ENCODE measurements around the gene MMP20. TPM values are rescaled to one million over a fixed set of nuclear protein-coding genes. Genes with fewer than 3 reads are reported as not detected.

MMP20 gene, protein sequence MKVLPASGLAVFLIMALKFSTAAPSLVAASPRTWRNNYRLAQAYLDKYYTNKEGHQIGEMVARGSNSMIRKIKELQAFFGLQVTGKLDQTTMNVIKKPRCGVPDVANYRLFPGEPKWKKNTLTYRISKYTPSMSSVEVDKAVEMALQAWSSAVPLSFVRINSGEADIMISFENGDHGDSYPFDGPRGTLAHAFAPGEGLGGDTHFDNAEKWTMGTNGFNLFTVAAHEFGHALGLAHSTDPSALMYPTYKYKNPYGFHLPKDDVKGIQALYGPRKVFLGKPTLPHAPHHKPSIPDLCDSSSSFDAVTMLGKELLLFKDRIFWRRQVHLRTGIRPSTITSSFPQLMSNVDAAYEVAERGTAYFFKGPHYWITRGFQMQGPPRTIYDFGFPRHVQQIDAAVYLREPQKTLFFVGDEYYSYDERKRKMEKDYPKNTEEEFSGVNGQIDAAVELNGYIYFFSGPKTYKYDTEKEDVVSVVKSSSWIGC
- total RNA-seq = not detected

DNA sequence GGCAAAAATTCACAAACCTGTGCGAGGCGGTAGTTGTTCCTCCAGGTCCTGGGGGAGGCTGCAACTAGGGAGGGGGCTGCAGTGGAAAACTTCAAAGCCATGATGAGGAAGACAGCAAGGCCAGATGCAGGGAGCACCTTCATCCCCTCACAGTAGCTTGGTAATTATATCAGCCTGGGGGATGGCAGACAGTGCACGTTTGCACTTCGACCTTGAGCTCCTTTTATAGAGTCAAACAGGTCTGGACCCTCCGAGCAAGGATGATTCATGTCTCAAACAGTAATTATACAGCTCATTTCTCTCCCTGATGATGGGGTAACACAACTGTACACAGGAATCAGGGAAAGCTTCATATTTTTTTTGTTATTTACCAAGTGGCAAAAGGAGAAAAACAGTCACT is at the start of gene MMP20:
Gene MMP20 (minus strand): TSS at position 156 of the 400 bp plus-strand sequence. CDS start 13 bp downstream, at position 143.
- Mint-ChIP-seq H3K9me3 (no peaks in the 10 kb centered on the region), H3K36me3 (no peaks in the 10 kb centered on the region), H3K27me3 (peaks cover 12% of the 10 kb centered on the region), H3K4me1 (no peaks in the 10 kb centered on the region), H3K4me3 (no peak within 1 kb of the TSS), H3K27ac (no peak within 1 kb of the TSS)
- DNase-seq = no peak

DNA sequence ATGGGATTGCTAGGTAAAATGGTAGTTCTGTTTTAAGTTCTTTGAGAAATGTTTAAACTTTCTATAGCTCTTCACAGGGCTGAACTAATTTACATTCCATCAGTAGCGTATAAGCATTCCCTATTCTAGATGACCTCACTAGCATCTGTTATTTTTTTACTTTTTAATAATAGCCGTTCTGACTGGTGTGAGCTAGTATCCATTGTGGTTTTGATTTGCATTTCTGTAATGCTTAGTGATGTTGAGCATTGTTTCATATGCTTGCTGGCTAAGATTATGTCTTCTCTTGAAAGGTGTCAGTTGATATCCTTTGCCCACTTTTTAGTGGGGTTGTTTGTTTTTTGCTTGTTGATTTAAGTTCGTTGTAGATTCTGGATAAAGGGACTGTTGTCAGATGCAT is 44.5 kb upstream of the MMP20 start:
- no peaks in the 10 kb centered on the region for H3K9me3 Mint-ChIP-seq
- no peaks in the 10 kb centered on the region for H3K27me3 Mint-ChIP-seq

DNA sequence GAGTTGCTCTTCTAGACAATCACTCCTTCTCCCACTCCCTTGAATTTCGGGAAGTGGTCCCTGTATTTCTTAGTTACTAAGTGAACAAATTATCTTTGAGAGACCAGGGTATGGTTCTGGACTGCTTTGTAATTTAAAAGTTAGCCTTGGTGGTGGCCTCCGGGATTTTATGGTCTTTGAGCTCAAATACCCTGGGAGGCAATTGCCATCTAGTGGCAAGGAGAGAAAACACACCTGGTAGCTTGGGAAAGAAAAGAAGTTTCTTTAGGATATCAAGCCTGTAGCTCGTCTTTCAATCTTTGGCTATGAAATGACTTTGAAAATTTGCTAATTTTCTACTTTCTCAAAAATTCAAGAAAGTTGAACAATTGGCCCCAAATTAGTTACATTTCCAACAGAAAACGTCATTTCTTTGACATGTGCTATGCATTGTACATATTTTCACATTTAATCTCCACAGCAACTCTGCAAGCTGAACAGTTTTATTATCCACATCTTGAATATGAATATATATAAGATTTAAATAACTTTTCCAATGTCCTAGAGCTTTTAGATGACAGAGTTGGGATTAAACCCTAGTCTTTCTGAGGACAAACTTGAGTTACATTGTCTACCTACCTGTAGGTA is 41.3 kb upstream of the MMP20 start:
- no peaks in the 10 kb centered on the region for H3K36me3 Mint-ChIP-seq
- no peaks in the 10 kb centered on the region for H3K27me3 Mint-ChIP-seq
- no peak overlapping the region for H3K4me3 Mint-ChIP-seq
- DNase-seq = peak; percentile 4
- H3K27ac Mint-ChIP-seq = no peak overlapping the region
- H3K9me3 Mint-ChIP-seq = no peaks in the 10 kb centered on the region
- H3K4me1 Mint-ChIP-seq = peaks cover 1% of the 10 kb centered on the region

More for the DNA sequence above, 44.5 kb upstream of the MMP20 start:
- Mint-ChIP-seq H3K36me3 (no peaks in the 10 kb centered on the region), H3K4me1 (peaks cover 1% of the 10 kb centered on the region), H3K27ac (no peak overlapping the region), H3K4me3 (no peak overlapping the region)
- DNase-seq = no peak

DNA sequence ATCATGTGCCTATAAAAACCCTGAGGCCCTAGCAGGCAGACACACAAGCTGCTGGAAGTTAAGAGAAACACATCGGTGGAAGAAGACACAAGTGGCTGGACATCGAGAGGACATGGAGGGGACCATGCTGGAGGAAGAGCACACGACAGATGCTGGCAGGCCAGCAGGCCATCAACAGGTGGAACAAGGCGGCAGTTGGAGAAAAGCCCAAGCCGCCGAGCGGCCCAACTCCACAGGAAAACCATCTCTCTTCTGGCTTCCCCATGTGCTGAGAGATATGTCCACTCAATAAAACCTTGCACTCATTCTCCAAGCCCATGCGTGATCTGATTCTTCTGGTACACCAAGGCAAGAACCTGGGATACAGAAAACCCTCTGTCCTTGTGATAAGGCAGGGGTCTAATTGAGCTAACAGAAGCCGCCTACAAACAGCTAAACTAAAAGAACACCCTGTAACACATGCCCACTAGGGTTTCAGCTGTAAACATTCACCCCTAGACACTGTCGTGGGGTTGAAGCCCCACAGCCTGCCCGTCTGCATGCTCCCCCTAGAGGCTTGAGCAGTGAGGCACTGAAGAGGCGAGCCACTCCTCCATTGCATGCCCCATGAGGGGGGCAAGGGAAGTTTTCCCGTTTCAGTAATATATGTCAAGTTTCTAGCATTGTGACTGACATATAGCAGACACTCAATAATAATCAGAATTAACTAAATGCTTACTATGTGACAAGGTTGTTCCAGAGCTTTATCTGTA is 39.0 kb upstream of the MMP20 start:
- no peak overlapping the region for H3K4me3 Mint-ChIP-seq
- DNase-seq = peak; percentile 17
- no peaks in the 10 kb centered on the region for H3K9me3 Mint-ChIP-seq
- H3K4me1 Mint-ChIP-seq = peaks cover 1% of the 10 kb centered on the region
- H3K27me3 Mint-ChIP-seq = no peaks in the 10 kb centered on the region
- no peak overlapping the region for H3K27ac Mint-ChIP-seq
- no peaks in the 10 kb centered on the region for H3K36me3 Mint-ChIP-seq

DNA sequence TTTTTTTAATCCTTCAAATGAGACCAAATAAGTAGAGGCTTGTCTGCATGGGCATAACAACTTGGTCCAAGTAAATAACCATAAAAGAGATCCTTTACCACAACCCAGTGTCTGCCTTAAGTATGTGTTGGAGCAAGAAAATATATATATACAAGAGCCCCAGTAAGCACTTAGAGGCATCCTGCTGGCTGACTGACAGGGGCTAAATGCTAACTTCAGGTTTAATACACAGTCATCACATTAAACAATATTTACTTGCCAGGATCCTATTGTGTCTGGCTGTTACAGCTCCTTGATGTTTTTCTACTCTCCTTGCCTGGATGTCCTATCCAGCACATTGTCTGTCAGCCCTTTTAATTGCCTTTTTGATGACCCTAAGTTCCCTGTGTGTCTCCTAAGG is 37.5 kb upstream of the MMP20 start:
- Mint-ChIP-seq H3K9me3 (no peaks in the 10 kb centered on the region), H3K36me3 (no peaks in the 10 kb centered on the region), H3K27me3 (peaks cover 4% of the 10 kb centered on the region), H3K4me1 (peaks cover 1% of the 10 kb centered on the region), H3K4me3 (no peak overlapping the region), H3K27ac (no peak overlapping the region)
- no peak for DNase-seq

DNA sequence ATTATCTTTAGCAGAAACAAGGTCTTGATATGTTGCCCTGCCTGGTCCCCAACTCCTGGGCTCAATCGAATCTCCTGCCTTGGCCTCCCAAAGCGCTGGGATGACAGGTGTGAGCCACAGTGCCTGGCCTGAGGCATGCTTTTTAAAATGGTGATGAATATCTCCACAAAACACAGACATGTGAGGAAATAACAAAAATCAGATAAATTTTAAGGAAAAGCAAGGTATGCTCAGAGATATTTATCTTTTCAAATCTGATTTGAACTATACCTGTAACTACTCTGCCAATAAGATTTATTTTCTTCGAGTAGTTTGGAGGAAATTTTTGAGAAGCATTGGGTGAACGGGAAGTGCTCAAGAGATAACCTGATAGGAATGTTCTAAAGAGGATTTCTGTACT is 35.9 kb upstream of the MMP20 start:
- H3K27ac Mint-ChIP-seq = no peak overlapping the region
- peaks cover 6% of the 10 kb centered on the region for H3K27me3 Mint-ChIP-seq

DNA sequence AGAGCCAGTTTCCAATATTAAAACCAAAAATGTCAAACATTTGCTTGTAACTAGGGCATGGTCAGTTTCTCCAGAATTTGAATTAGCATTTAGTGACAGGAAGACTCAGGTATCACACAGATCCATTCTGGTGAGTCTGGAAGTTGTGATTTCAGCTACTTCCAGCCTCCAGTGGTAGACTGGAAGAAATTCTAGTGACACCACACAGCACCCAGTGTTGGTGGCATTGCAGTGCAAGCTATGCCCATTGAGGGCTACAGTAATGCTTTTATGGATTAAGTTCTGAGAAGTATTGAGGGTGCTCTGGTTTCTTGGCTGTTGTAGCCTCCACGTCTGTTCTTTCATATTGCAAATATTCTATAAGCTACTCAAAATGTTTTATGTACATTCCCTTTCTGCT is 31.4 kb upstream of the MMP20 start:
- H3K36me3 Mint-ChIP-seq = no peaks in the 10 kb centered on the region
- H3K4me1 Mint-ChIP-seq = no peaks in the 10 kb centered on the region
- peaks cover 2% of the 10 kb centered on the region for H3K9me3 Mint-ChIP-seq
- H3K27me3 Mint-ChIP-seq = peaks cover 7% of the 10 kb centered on the region
- no peak overlapping the region for H3K4me3 Mint-ChIP-seq
- H3K27ac Mint-ChIP-seq = no peak overlapping the region
- DNase-seq = no peak

More for the DNA sequence above, 35.9 kb upstream of the MMP20 start:
- Mint-ChIP-seq H3K9me3 (no peaks in the 10 kb centered on the region), H3K36me3 (no peaks in the 10 kb centered on the region), H3K4me3 (no peak overlapping the region), H3K4me1 (peaks cover under 1% of the 10 kb centered on the region)
- DNase-seq = no peak

DNA sequence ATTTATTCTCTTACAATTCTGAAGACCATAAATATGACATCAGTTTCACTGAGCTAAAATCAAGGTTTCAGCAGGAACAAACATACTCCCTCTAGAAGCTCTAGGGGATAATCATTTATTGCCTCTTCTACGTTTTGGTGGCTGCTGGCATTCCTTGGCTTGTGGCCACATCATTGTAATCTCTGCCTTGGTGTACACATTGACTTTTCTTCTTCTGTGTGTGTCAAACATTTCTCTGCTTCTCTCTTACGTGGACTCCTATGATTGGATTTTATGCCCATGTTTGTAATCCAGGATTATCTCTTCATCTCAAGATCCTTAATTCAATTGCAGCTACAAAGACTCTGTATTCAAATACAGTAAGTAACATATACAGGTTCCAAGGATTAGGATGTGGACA is 30.4 kb upstream of the MMP20 start:
- H3K27ac Mint-ChIP-seq = no peak overlapping the region
- peaks cover 2% of the 10 kb centered on the region for H3K9me3 Mint-ChIP-seq
- no peaks in the 10 kb centered on the region for H3K36me3 Mint-ChIP-seq
- H3K4me3 Mint-ChIP-seq = no peak overlapping the region
- H3K27me3 Mint-ChIP-seq = peaks cover 13% of the 10 kb centered on the region
- DNase-seq = no peak
- no peaks in the 10 kb centered on the region for H3K4me1 Mint-ChIP-seq

DNA sequence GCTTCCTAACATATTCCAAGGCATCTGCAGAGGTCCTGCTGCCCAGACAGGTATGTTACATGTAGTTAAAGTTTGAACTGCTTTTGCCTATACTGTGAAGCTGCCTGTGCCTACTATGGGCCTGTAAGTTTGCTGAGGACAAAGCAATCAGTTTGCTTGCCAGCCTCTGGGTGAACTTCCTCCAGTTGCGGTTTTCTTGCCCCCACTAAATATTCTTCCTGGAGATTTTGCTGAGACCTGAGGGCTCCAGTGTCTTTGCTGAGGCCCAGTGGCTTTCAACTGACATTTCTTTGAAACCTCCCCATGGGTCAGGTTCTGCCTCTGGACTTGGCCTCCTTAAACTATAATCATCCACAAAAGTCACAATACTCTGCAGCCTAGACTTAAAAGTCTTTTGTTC is 29.6 kb upstream of the MMP20 start:
- H3K27me3 Mint-ChIP-seq = peaks cover 16% of the 10 kb centered on the region
- no peak overlapping the region for H3K4me3 Mint-ChIP-seq
- H3K4me1 Mint-ChIP-seq = no peaks in the 10 kb centered on the region
- H3K27ac Mint-ChIP-seq = no peak overlapping the region
- peaks cover 2% of the 10 kb centered on the region for H3K9me3 Mint-ChIP-seq
- no peaks in the 10 kb centered on the region for H3K36me3 Mint-ChIP-seq
- no peak for DNase-seq

DNA sequence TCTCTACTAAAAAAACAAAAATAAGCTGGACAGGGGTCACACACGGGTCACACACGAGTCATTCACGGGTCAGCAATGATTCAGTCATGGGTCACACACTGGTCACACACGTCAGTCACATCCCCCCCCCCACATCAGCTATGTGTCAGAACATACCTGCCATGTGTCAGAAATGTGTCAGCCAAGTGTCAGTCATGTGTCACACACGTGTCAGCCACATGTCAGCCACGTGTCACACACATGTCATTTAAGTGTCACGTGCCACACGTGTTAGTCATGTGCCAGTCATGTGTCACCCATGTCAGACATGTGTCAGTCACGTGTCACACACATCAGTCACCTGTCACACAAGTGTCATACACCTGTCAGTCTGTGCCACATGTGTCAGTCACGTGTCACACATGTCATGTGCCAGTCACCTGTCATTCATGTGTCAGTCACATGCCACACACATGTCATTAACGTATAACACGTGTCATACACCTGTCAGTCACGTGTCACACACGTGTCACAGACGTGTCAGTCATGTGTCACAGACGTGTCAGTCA is 28.7 kb upstream of the MMP20 start:
- Mint-ChIP-seq H3K27me3 (peaks cover 13% of the 10 kb centered on the region), H3K4me1 (no peaks in the 10 kb centered on the region), H3K9me3 (peaks cover 3% of the 10 kb centered on the region), H3K36me3 (no peaks in the 10 kb centered on the region), H3K27ac (no peak overlapping the region), H3K4me3 (no peak overlapping the region)
- no peak for DNase-seq

DNA sequence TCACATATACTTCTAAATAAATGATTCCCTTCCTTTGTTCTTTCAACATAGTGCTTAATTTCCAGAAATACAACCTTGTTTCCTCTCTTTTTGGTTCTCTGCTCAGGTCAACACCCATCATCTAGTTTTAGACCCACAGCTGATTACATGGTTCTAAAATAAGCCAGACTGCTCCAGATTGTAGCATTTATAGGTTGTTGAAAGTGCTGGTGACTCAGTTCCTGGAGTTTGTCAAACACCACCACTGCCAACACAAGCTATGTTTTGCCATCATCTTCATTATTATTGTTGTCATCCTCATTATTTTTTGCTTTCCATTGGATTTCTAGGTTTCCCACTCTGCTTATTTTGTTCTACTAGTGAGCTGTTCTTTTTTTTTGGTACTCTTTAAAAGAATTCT is 22.3 kb upstream of the MMP20 start:
- Mint-ChIP-seq H3K27me3 (peaks cover 9% of the 10 kb centered on the region), H3K4me1 (no peaks in the 10 kb centered on the region), H3K36me3 (no peaks in the 10 kb centered on the region), H3K4me3 (no peak overlapping the region), H3K27ac (no peak overlapping the region), H3K9me3 (peaks cover 1% of the 10 kb centered on the region)
- DNase-seq = no peak

DNA sequence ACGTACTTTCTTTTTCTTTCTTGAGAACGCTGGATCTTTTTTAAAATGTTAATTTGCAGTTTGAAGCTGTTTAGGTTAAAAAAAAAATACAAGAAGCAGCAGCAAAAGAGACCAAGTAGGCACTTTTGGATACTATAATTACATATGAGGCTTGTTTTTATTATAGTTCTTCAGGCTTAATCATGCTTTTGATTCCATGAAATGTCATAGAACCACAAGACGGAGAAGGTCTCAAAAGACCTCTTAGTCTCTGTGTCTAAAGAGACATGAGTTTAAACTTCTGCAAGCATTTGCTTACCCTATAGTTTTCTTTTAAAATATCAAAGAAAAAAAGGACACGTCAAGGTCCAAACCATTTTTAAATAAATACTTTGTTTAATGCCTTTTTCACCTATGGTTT is 18.8 kb upstream of the MMP20 start:
- no peak for DNase-seq
- Mint-ChIP-seq H3K27me3 (no peaks in the 10 kb centered on the region), H3K27ac (no peak overlapping the region), H3K36me3 (no peaks in the 10 kb centered on the region), H3K4me1 (no peaks in the 10 kb centered on the region), H3K9me3 (no peaks in the 10 kb centered on the region), H3K4me3 (no peak overlapping the region)

DNA sequence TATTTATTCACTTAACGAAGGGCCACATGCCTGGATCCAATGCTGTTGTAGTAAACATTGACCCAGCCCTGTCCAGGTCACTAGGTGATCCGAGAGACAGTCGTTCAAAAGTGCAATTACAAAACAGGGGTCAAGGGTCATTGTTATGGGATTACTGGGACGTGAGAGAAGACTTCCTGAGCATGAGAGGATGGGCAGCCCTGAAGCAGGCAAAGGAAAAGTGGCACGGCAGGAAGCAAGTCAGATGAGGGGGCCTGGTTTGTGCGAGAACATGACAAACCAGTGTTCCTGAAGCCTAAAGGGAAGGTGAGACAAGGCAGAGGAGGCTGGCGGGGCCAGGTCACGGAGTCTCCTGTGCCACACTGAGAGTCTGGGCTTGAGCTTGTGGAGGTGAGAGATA is 15.8 kb upstream of the MMP20 start:
- H3K36me3 Mint-ChIP-seq = no peaks in the 10 kb centered on the region
- DNase-seq = no peak
- H3K27me3 Mint-ChIP-seq = no peaks in the 10 kb centered on the region
- H3K4me1 Mint-ChIP-seq = no peaks in the 10 kb centered on the region
- H3K9me3 Mint-ChIP-seq = no peaks in the 10 kb centered on the region
- H3K4me3 Mint-ChIP-seq = no peak overlapping the region
- no peak overlapping the region for H3K27ac Mint-ChIP-seq

DNA sequence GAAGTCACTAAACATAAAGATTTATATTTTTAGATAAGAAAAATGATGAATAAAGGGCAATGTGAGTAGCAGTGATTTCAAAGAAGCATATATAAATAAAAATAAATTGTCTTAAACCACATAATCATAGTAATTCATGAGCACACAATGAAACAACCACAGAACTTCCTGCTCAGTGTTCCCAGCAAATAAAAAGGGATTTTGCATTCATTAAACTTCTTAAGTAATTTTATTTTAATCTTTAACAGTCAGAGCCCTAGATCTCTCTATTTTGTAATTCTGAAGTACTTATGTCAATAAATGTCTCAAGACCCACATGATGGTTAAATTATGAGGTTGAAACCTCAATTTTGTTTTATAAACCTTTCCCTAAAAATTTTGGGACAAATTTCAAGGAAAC is 14.5 kb upstream of the MMP20 start:
- H3K36me3 Mint-ChIP-seq = no peaks in the 10 kb centered on the region
- no peaks in the 10 kb centered on the region for H3K27me3 Mint-ChIP-seq
- H3K4me3 Mint-ChIP-seq = no peak overlapping the region
- H3K4me1 Mint-ChIP-seq = no peaks in the 10 kb centered on the region
- no peak overlapping the region for H3K27ac Mint-ChIP-seq
- no peaks in the 10 kb centered on the region for H3K9me3 Mint-ChIP-seq
- DNase-seq = no peak

DNA sequence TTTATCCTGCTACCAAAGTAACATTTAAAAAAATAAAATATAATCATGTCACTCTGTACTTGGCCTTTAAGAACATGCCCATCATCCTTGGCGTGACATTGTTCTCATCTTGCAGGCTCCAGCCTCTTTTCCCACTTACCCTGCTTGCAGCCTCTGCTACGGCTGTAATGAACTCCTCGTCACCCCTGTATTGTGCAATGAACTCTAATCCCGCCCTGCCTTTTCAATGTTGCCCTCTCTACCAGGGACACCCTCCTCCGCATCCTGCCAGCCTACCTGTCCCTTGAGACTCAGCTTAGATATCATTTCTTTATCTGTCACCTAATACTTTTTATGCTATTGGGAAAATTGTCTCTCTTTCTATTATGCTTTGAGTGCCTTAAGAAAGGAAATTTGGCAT is 12.6 kb upstream of the MMP20 start:
- H3K4me3 Mint-ChIP-seq = no peak overlapping the region
- H3K27me3 Mint-ChIP-seq = no peaks in the 10 kb centered on the region
- DNase-seq = no peak
- no peaks in the 10 kb centered on the region for H3K9me3 Mint-ChIP-seq
- no peak overlapping the region for H3K27ac Mint-ChIP-seq
- no peaks in the 10 kb centered on the region for H3K36me3 Mint-ChIP-seq
- H3K4me1 Mint-ChIP-seq = no peaks in the 10 kb centered on the region
